RKO (cell line): ENCODE measurements around the gene MARCKSL1.
"Not testable (repeated sequence)": the region's sequence is repeated elsewhere in the genome, so short reads cannot be mapped to it uniquely, and the experiment has no call there.

Experiments
- DNase-seq: peaks from one replicate; pipeline ENCODE4 v3.0.0-alpha.2; 2016; ENCODE audit warnings: low spot score

Gene MARCKSL1

GRCh38 chr1:32289256-32289655 is 46.8 kb downstream of the MARCKSL1 start:
- no peak for DNase-seq

GRCh38 chr1:32286763-32287162 is 49.3 kb downstream of the MARCKSL1 start:
- DNase-seq = no peak

DNA sequence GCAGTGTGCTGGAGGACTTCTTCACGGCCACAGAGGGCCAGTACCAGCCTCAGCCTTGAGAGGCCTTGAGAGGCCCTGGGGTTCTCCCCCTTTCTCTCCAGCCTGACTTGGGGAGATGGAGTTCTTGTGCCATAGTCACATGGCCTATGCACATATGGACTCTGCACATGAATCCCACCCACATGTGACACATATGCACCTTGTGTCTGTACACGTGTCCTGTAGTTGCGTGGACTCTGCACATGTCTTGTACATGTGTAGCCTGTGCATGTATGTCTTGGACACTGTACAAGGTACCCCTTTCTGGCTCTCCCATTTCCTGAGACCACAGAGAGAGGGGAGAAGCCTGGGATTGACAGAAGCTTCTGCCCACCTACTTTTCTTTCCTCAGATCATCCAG is 50.4 kb downstream of the MARCKSL1 start:
- DNase-seq = no peak

DNA sequence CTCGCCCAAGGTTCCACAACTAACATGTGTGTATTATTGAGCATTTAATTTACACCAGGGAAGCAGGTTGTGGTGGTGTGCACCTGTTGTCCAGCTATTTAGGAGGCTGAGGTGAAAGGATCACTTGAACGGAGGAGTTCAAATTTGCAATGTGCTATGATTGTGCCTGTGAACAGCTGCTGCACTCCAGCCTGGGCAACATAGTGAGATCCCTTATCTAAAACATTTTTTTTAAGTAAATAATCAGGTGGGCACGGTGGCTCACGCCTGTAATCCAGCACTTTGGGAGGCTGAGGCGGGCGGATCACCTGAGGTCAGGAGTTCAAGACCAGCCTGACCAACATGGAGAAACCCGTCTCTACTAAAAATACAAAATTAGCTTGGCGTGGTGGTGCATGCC is 51.3 kb downstream of the MARCKSL1 start:
- not testable (repeated sequence) for DNase-seq
